ENCODE measurements around the gene TNFRSF4.

- TF ChIP-seq, protein P1, sequence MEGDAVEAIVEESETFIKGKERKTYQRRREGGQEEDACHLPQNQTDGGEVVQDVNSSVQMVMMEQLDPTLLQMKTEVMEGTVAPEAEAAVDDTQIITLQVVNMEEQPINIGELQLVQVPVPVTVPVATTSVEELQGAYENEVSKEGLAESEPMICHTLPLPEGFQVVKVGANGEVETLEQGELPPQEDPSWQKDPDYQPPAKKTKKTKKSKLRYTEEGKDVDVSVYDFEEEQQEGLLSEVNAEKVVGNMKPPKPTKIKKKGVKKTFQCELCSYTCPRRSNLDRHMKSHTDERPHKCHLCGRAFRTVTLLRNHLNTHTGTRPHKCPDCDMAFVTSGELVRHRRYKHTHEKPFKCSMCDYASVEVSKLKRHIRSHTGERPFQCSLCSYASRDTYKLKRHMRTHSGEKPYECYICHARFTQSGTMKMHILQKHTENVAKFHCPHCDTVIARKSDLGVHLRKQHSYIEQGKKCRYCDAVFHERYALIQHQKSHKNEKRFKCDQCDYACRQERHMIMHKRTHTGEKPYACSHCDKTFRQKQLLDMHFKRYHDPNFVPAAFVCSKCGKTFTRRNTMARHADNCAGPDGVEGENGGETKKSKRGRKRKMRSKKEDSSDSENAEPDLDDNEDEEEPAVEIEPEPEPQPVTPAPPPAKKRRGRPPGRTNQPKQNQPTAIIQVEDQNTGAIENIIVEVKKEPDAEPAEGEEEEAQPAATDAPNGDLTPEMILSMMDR (IDR thresholded peaks at IDR 0.05): no peak
- TF ChIP-seq POLR2A (IDR thresholded peaks at IDR 0.05): no peak
Observed at GRCh38 chr1:1183221-1183747, 30.7 kb downstream of the TNFRSF4 start.

Data from lower leg skin (tissue), 3 donors.